Measurements from ENCODE around the gene HOXC5. TPM values are rescaled to one million over a fixed set of nuclear protein-coding genes. Genes with fewer than 3 reads are reported as not detected.
A peak's percentile ranks its signal among the peaks of the same experiment; 100 is the strongest.

HOXC5 gene
- total RNA-seq, 1 experiment from 2014 or later = 5.0 TPM

DNA sequence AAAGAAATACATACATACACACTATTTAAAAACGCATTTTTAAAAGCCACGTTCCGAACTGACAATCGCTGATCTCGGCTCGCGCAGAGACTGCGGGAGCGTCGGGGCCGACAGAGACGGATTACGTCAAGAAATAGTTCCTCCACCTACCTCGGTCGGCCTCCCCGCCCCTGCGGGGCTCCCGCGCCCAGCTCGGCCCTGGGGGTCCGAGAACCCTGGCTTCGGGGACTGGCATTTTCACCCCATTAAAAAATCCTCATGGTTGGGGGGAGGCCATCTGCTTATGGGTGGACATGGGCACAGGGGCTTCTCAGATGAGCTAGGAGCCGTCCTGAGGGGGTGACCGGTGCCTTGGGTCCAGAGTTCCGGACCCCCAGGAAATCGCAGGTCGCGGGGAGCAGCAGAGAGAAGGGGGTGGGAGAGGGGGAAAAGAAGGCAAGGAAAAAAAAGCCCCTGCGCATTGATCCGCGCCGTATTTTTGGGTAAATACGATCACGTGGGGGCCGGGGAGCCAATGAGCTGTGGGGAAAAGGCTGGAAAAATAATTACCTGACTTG, 33.2 kb upstream of the HOXC5 start:
- intact Hi-C loops (cut with micrococcal nuclease; ENCODE audit: unreplicated experiment) = loop anchor here (10.0 kb wide), 1 partner anchor 615 kb away; the partner anchor contains the start of gene SP1
- POLR2A ChIA-PET = interaction anchor here (0.5 to 1.6 kb wide), 4 partner anchors 9 to 266 kb away, joined by 4 to 7 read pairs (median 4); partner anchors contain the start of gene HOXC10
- peaks cover 21% of the 10 kb centered on the region for H3K4me1 ChIP-seq (ENCODE audit: control insufficient read depth, insufficient read depth, low read length)
- DNase-seq (ENCODE audit: low read depth, low spot score) (no peak), ATAC-seq (no peak)
- no peaks in the 10 kb centered on the region for H3K27me3 ChIP-seq (ENCODE audit: control insufficient read depth, insufficient read depth, low read length)
- CTCF ChIA-PET = interaction anchor here (0.5 to 1.2 kb wide), 5 partner anchors 12 to 294 kb away, joined by 3 to 14 read pairs (median 3); partner anchors contain the start of gene HOXC10
- peak overlapping the region; percentile 99 for H3K27ac ChIP-seq (ENCODE audit: low read length)
- TF ChIP-seq POLR2AphosphoS5 (IDR thresholded peaks at IDR 0.05; ENCODE audit: low read depth, low read length) (0 out of 2 replicates have a peak, but pooled peaks have one; percentile 63), TCF7L2 (IDR thresholded peaks at IDR 0.05; ENCODE audit: low read depth, low read length) (0 out of 2 replicates have a peak, but pooled peaks have one; percentile 24), SIN3A (IDR thresholded peaks at IDR 0.05; ENCODE audit: borderline replicate concordance, insufficient read depth, low read depth, low read length) (no peak)
- peaks cover 3% of the 10 kb centered on the region for H3K36me3 ChIP-seq (ENCODE audit: control insufficient read depth, insufficient read depth, low read length)
- peak overlapping the region; percentile 66 to 67 for H3K4me3 ChIP-seq (ENCODE audit: low read depth in 2 of 2, low read length in 2 of 2)
- no TSS peak for BruUV-seq (replicated peaks)
- in situ Hi-C loops (cut with HindIII; ENCODE audit: low pct_unique_long_range_greater_than_20kb, low sequenced_read_pairs) = no loop called here
- H3K9me3 ChIP-seq (ENCODE audit: control insufficient read depth, insufficient read depth, low read depth, low read length) = no peaks in the 10 kb centered on the region

DNA sequence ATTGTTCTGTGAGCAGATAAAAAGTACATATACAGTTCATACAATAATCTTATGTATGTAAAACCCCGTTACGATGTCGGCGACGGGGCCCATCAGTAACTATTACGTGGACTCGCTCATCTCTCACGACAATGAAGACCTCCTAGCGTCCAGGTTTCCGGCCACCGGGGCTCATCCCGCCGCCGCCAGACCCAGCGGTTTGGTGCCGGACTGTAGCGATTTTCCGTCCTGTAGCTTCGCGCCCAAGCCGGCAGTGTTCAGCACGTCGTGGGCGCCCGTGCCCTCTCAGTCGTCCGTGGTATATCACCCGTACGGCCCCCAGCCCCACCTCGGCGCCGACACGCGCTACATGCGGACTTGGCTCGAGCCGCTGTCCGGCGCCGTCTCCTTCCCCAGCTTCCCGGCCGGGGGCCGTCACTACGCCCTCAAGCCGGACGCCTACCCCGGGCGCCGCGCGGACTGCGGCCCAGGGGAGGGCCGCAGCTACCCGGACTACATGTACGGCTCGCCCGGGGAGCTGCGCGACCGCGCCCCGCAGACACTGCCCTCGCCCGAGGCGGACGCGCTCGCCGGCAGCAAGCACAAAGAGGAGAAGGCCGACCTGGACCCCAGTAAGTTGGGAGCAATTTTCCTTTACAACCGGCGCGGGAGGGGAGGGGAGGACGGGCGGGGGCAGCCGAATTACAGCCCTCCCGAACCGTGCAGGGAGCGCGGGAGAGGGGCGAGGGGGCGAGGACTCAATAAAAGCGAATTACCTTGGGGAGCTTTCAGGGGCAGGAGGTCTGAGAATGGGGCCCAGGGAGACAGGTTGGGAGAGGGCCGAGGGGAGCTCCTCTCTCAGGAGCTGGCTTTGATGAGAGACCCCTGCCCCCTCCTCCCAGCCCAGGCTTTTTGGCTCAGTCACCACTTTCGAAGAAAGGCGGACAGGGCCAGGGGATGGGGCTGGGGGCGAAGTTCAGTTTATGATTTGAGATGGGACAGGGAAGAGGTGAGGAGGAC, 32.4 kb upstream of the HOXC5 start, which contains the start of gene HOXC9:
HOXC9 (plus strand) TSS at position 46 of the 999 bp plus-strand sequence; CDS start at position 74, 28 bp downstream.
- ChIA-PET CTCF (interaction anchor here (0.5 to 1.2 kb wide), 3 partner anchors 15 to 216 kb away, joined by 3 to 14 read pairs (median 3); partner anchors contain the start of gene HOXC10), POLR2A (interaction anchor here (0.5 to 1.6 kb wide), 3 partner anchors 10 to 24 kb away, joined by 4 to 5 read pairs (median 4); partner anchors contain the start of gene HOXC10)
- no peaks in the 10 kb centered on the region for H3K27me3 ChIP-seq (ENCODE audit: control insufficient read depth, insufficient read depth, low read length)
- intact Hi-C loops (cut with micrococcal nuclease; ENCODE audit: unreplicated experiment) (no loop called here), in situ Hi-C loops (cut with HindIII; ENCODE audit: low pct_unique_long_range_greater_than_20kb, low sequenced_read_pairs) (no loop called here)
- ATAC-seq (no peak), DNase-seq (ENCODE audit: low read depth, low spot score) (no peak)
- no TSS peak for BruUV-seq (replicated peaks)
- no peaks in the 10 kb centered on the region for H3K9me3 ChIP-seq (ENCODE audit: control insufficient read depth, insufficient read depth, low read depth, low read length)
- H3K4me3 ChIP-seq (ENCODE audit: low read depth in 2 of 2, low read length in 2 of 2) = peak within 1 kb of the TSS; percentile 66 to 67
- TF ChIP-seq SIN3A (IDR thresholded peaks at IDR 0.05; ENCODE audit: borderline replicate concordance, insufficient read depth, low read depth, low read length) (no peak), POLR2AphosphoS5 (IDR thresholded peaks at IDR 0.05; ENCODE audit: low read depth, low read length) (peak; percentile 61)
- TF ChIP-seq, protein P1, sequence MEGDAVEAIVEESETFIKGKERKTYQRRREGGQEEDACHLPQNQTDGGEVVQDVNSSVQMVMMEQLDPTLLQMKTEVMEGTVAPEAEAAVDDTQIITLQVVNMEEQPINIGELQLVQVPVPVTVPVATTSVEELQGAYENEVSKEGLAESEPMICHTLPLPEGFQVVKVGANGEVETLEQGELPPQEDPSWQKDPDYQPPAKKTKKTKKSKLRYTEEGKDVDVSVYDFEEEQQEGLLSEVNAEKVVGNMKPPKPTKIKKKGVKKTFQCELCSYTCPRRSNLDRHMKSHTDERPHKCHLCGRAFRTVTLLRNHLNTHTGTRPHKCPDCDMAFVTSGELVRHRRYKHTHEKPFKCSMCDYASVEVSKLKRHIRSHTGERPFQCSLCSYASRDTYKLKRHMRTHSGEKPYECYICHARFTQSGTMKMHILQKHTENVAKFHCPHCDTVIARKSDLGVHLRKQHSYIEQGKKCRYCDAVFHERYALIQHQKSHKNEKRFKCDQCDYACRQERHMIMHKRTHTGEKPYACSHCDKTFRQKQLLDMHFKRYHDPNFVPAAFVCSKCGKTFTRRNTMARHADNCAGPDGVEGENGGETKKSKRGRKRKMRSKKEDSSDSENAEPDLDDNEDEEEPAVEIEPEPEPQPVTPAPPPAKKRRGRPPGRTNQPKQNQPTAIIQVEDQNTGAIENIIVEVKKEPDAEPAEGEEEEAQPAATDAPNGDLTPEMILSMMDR (IDR thresholded peaks at IDR 0.05) = no peak
- peaks cover 25% of the 10 kb centered on the region for H3K4me1 ChIP-seq (ENCODE audit: control insufficient read depth, insufficient read depth, low read length)
- H3K27ac ChIP-seq (ENCODE audit: low read length) = peak within 1 kb of the TSS; percentile 99
- H3K36me3 ChIP-seq (ENCODE audit: control insufficient read depth, insufficient read depth, low read length) = peaks cover 3% of the 10 kb centered on the region

DNA sequence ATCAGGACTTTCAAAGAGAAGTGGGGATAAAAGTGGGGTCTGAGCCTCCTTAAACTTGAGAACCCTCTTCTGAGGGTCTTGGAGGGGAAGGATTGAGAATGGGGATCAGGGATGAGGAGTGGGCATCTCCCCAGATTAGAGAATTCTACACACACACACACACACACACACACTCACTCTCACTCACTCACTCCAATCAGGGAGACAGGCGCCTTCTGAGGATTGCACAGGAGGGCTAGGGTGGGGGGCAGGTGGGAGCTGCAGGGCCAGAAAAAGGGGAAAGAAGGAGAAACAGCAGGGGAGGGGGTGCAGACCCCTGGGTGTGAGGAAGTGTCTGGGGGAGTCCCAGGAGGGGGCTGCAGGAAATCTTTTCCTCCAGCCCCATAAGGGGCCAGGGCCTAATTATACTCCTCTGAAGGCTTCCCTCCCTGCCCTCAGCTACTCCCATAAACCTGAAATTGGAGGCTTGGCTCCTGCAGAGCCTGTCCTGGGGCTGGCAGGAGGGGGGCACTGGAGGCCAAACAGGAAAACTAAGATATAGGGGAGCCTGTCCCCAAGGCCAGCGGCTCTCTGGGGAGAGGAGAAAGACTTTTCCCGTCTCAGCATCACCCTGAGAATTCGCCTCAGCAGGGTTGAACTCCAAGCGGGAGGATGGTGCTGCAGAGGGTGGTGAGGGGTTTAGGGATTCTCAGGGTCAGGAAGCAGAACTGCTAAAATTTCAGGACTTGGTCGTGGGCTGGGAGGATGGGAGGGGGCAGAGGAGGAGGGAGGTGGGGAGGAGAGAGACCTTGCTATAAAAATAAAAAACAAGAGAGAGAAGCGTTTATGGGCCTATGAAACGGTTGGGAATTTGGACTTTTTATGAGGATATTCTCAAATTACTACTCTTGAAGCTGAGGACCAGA, 31.3 kb upstream of the HOXC5 start:
- in situ Hi-C loops (cut with HindIII; ENCODE audit: low pct_unique_long_range_greater_than_20kb, low sequenced_read_pairs) = no loop called here

More for the DNA sequence above, 31.3 kb upstream of the HOXC5 start:
- Histone ChIP-seq H3K4me3 (ENCODE audit: low read depth in 2 of 2, low read length in 2 of 2) (peak overlapping the region; percentile 66 to 67), H3K9me3 (ENCODE audit: control insufficient read depth, insufficient read depth, low read depth, low read length) (no peaks in the 10 kb centered on the region), H3K27me3 (ENCODE audit: control insufficient read depth, insufficient read depth, low read length) (no peaks in the 10 kb centered on the region), H3K36me3 (ENCODE audit: control insufficient read depth, insufficient read depth, low read length) (peaks cover 3% of the 10 kb centered on the region), H3K27ac (ENCODE audit: low read length) (peak overlapping the region; percentile 99), H3K4me1 (ENCODE audit: control insufficient read depth, insufficient read depth, low read length) (peaks cover 25% of the 10 kb centered on the region)
- BruUV-seq (replicated peaks) = no TSS peak
- no peak for ATAC-seq
- ChIA-PET CTCF (interaction anchor here (0.7 kb wide), 1 partner anchor 11 kb away, joined by 4 read pairs; no protein-coding TSS in a partner anchor), POLR2A (interaction anchor here (1.2 kb wide), 1 partner anchor 14 kb away, joined by 4 read pairs; no protein-coding TSS in a partner anchor)
- intact Hi-C loops (cut with micrococcal nuclease; ENCODE audit: unreplicated experiment) = no loop called here
- DNase-seq (ENCODE audit: low read depth, low spot score) = no peak
- TF ChIP-seq, protein P1 (IDR thresholded peaks at IDR 0.05) = no peak
- no peak for TF ChIP-seq SIN3A (IDR thresholded peaks at IDR 0.05; ENCODE audit: borderline replicate concordance, insufficient read depth, low read depth, low read length)
- TF ChIP-seq POLR2AphosphoS5 (IDR thresholded peaks at IDR 0.05; ENCODE audit: low read depth, low read length) = no peak; the same call in 1 of the 2 replicates
- TF ChIP-seq, protein P2, sequence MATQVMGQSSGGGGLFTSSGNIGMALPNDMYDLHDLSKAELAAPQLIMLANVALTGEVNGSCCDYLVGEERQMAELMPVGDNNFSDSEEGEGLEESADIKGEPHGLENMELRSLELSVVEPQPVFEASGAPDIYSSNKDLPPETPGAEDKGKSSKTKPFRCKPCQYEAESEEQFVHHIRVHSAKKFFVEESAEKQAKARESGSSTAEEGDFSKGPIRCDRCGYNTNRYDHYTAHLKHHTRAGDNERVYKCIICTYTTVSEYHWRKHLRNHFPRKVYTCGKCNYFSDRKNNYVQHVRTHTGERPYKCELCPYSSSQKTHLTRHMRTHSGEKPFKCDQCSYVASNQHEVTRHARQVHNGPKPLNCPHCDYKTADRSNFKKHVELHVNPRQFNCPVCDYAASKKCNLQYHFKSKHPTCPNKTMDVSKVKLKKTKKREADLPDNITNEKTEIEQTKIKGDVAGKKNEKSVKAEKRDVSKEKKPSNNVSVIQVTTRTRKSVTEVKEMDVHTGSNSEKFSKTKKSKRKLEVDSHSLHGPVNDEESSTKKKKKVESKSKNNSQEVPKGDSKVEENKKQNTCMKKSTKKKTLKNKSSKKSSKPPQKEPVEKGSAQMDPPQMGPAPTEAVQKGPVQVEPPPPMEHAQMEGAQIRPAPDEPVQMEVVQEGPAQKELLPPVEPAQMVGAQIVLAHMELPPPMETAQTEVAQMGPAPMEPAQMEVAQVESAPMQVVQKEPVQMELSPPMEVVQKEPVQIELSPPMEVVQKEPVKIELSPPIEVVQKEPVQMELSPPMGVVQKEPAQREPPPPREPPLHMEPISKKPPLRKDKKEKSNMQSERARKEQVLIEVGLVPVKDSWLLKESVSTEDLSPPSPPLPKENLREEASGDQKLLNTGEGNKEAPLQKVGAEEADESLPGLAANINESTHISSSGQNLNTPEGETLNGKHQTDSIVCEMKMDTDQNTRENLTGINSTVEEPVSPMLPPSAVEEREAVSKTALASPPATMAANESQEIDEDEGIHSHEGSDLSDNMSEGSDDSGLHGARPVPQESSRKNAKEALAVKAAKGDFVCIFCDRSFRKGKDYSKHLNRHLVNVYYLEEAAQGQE (IDR thresholded peaks at IDR 0.05; ENCODE audit: insufficient read depth in 1 of 2, low read depth in 2 of 2, low read length in 1 of 2) = no peak
- no peak for TF ChIP-seq TCF7L2 (IDR thresholded peaks at IDR 0.05; ENCODE audit: low read depth, low read length)

All from Panc1 (cell line).